PC-9 (cell line): ENCODE data around the gene SLC25A26. TPM values are rescaled to one million over a fixed set of nuclear protein-coding genes. Genes with fewer than 3 reads are reported as not detected.

Experiments used
- BruUV-seq: library from RNA; stranded (reverse); fragments of 400-500 nt; replicated peaks from 2 replicates; lab custom pipeline; 2021; lab: Mats Ljungman, UMichigan
- CTCF ChIA-PET: fragments of 300-600 bp; sonication (Branson Sonifier 250); formaldehyde crosslinking; loops from one replicate; lab custom pipeline; 2022; ENCODE audit warnings: antibody characterized with exemption; lab: Charles Lee
- POLR2A ChIA-PET: fragments of 300-600 bp; sonication (Branson Sonifier 250); formaldehyde crosslinking; loops from one replicate; lab custom pipeline; 2022; ENCODE audit warnings: antibody characterized with exemption; ENCODE audit not compliant: unreplicated experiment; lab: Charles Lee
- DNase-seq, 2 experiments: peaks; one replicate each; pipeline versions ENCODE4 v3.0.0 to v3.0.0-alpha.2; 2015 to 2022; ENCODE audit warnings: mixed read lengths in 1 of 2
- H2AFZ ChIP-seq: fragments of 200-600 bp; sonication (generic); 2 replicates; pipeline ENCODE4 v1.8.1; 2017; ENCODE audit warnings: antibody characterized with exemption
- H3F3A ChIP-seq: fragments of 200-600 bp; sonication (generic); 2 replicates; pipeline ENCODE4 v1.8.1; 2017; ENCODE audit warnings: antibody characterized with exemption, mild to moderate bottlenecking, low read depth; ENCODE audit not compliant: insufficient read depth
- H3K27ac ChIP-seq: fragments of 200-600 bp; sonication (generic); 2 replicates; pipeline ENCODE4 v1.6.1; 2016; ENCODE audit warnings: mixed run types
- H3K27me3 ChIP-seq: fragments of 200-600 bp; sonication (generic); 2 replicates; pipeline ENCODE4 v1.6.1; 2016; ENCODE audit warnings: low read depth, mixed run types; ENCODE audit not compliant: insufficient read depth
- H3K36me3 ChIP-seq: fragments of 200-600 bp; sonication (generic); 2 replicates; pipeline ENCODE4 v1.6.1; 2016; ENCODE audit warnings: low read depth, mixed run types
- H3K4me1 ChIP-seq: fragments of 200-600 bp; sonication (generic); replicated peaks from 2 replicates; pipeline ENCODE4 v1.6.1; 2016; ENCODE audit warnings: mixed run types; ENCODE audit not compliant: insufficient read depth
- H3K4me2 ChIP-seq: fragments of 200-600 bp; sonication (generic); 2 replicates; pipeline ENCODE4 v1.6.1; 2017; ENCODE audit warnings: mixed run types
- H3K4me3 ChIP-seq: fragments of 200-600 bp; sonication (generic); 2 replicates; pipeline ENCODE4 v1.6.1; 2016; ENCODE audit warnings: mixed run types
- H3K79me2 ChIP-seq: fragments of 200-600 bp; sonication (generic); 2 replicates; pipeline ENCODE4 v1.6.1; 2017; ENCODE audit warnings: low read depth, mixed run types
- H3K9me2 ChIP-seq: fragments of 200-600 bp; sonication (generic); 2 replicates; pipeline ENCODE4 v1.8.1; 2017; ENCODE audit warnings: mild to moderate bottlenecking; ENCODE audit not compliant: insufficient read depth
- H3K9me3 ChIP-seq: fragments of 200-600 bp; sonication (generic); 2 replicates; pipeline ENCODE4 v1.8.1; 2016; ENCODE audit warnings: low read depth; ENCODE audit not compliant: insufficient read depth
- H4K20me1 ChIP-seq: fragments of 200-600 bp; sonication (generic); 2 replicates; pipeline ENCODE4 v1.8.1; 2017; ENCODE audit not compliant: insufficient read depth
- CTCF ChIP-seq: fragments of 200-600 bp; sonication (generic); conservative IDR thresholded peaks from 2 replicates; pipeline ENCODE4 v1.6.1; 2017; ENCODE audit warnings: mixed run types, antibody characterized with exemption, mild to moderate bottlenecking, moderate library complexity
- EZH2 ChIP-seq: fragments of 200-600 bp; sonication (generic); IDR thresholded peaks from 2 replicates; pipeline ENCODE4 v1.8.0; 2017; ENCODE audit warnings: antibody characterized with exemption, low read depth
- intact Hi-C: fragments of 100-400 bp; cut with micrococcal nuclease; formaldehyde crosslinking; loops from one replicate; pipeline ENCODE4 v1.10.0; 2022; ENCODE audit not compliant: unreplicated experiment
- total RNA-seq: library from RNA; stranded (reverse); gene quantifications from 2 replicates; pipeline ENCODE4 v1.2.3, GENCODE V29; 2021

The SLC25A26 gene
- total RNA-seq, 1 experiment from 2014 or later = 20.8 TPM

DNA sequence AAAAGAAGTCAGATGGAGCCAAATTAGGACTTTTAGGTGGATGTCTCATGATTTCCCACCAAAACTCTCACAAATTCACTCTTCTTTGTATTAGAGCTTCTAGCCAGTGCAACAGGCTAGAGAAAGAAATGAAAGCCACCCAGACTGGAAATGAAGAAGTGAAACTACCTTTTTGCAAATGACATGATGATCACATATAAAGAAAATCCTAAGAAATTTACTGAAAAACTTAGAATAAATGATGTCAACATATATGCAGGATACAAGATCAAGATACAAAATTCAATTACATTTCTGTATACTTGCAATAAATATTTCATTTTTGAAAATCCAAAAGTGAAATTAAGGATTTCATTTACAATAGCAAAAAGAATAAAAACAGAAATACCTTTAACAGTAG lies 169.2 kb downstream of the SLC25A26 start:
- Histone ChIP-seq H2AFZ (no peak overlapping the region), H3K79me2 (no peaks in the 10 kb centered on the region), H3K36me3 (no peaks in the 10 kb centered on the region), H3K4me3 (no peak overlapping the region), H3F3A (no peaks in the 10 kb centered on the region), H3K9me3 (0 out of 2 replicates have a peak, but pooled peaks cover 3% of the 10 kb centered on the region), H3K4me2 (no peak overlapping the region), H3K4me1 (no peaks in the 10 kb centered on the region), H4K20me1 (no peaks in the 10 kb centered on the region), H3K9me2 (no peaks in the 10 kb centered on the region), H3K27ac (no peak overlapping the region), H3K27me3 (no peaks in the 10 kb centered on the region)
- no peak for DNase-seq
- CTCF ChIA-PET = no interaction called here
- no TSS peak for BruUV-seq
- TF ChIP-seq CTCF (no peak), EZH2 (no peak)
- POLR2A ChIA-PET = no interaction called here
- intact Hi-C loops = no loop called here

- no peaks in the 10 kb centered on the region for H3K27me3 ChIP-seq
- H3K27ac ChIP-seq = no peak overlapping the region
- no peak for DNase-seq
- TF ChIP-seq CTCF (no peak), EZH2 (no peak)
- no peak overlapping the region for H2AFZ ChIP-seq
- H3K36me3 ChIP-seq = no peaks in the 10 kb centered on the region
- no peaks in the 10 kb centered on the region for H3K9me2 ChIP-seq
- POLR2A ChIA-PET = no interaction called here
- H4K20me1 ChIP-seq = no peaks in the 10 kb centered on the region
- H3K4me1 ChIP-seq = no peaks in the 10 kb centered on the region
- no peak overlapping the region for H3K4me3 ChIP-seq
- intact Hi-C loops = no loop called here
- H3F3A ChIP-seq = no peaks in the 10 kb centered on the region
- CTCF ChIA-PET = no interaction called here
- H3K4me2 ChIP-seq = no peak overlapping the region
- H3K79me2 ChIP-seq = no peaks in the 10 kb centered on the region
- no TSS peak for BruUV-seq
- 0 out of 2 replicates have a peak, but pooled peaks cover 3% of the 10 kb centered on the region for H3K9me3 ChIP-seq
Measured at GRCh38 chr3:66392512-66392911, 171.7 kb downstream of the SLC25A26 start.

- Histone ChIP-seq H3F3A (no peaks in the 10 kb centered on the region), H2AFZ (no peak overlapping the region), H3K27ac (no peak overlapping the region), H3K27me3 (no peaks in the 10 kb centered on the region), H3K36me3 (no peaks in the 10 kb centered on the region), H3K4me3 (no peak overlapping the region), H3K9me2 (no peaks in the 10 kb centered on the region), H3K4me2 (no peak overlapping the region), H3K4me1 (no peaks in the 10 kb centered on the region), H4K20me1 (no peaks in the 10 kb centered on the region), H3K9me3 (0 out of 2 replicates have a peak, but pooled peaks cover 3% of the 10 kb centered on the region), H3K79me2 (no peaks in the 10 kb centered on the region)
- POLR2A ChIA-PET = no interaction called here
- CTCF ChIA-PET = no interaction called here
- BruUV-seq = no TSS peak
- no peak for TF ChIP-seq EZH2
- no peak for TF ChIP-seq CTCF
- DNase-seq = no peak
- intact Hi-C loops = no loop called here
Measured at GRCh38 chr3:66392966-66393332, 172.1 kb downstream of the SLC25A26 start.
